HCT116 (cell line): ENCODE measurements around the gene OR2L8. TPM values are rescaled to one million over a fixed set of nuclear protein-coding genes. Genes with fewer than 3 reads are reported as not detected.

Experiments
- ATAC-seq: fragments of 200-7000 bp; cut with Tn5 transposase; 2 replicates; pipeline ENCODE4 v1.9.1; 2020; ENCODE audit warnings: mild to moderate bottlenecking, moderate library complexity
- BruUV-seq: library from RNA; stranded (reverse); fragments of 400-500 nt; replicated peaks from 2 replicates; lab custom pipeline; 2021; lab: Mats Ljungman, UMichigan
- CTCF ChIA-PET: fragments of 300-600 bp; sonication (Branson Sonifier 250); formaldehyde crosslinking; loops from one replicate; lab custom pipeline; 2021; ENCODE audit warnings: antibody characterized with exemption; lab: Charles Lee
- POLR2A ChIA-PET: fragments of 300-600, 350-600 bp; sonication (Branson Sonifier 250); formaldehyde crosslinking; loops from one replicate; lab custom pipeline; 2021; ENCODE audit warnings: antibody characterized with exemption; lab: Charles Lee
- RAD21 ChIA-PET, 2 experiments: fragments of 300-600 bp; sonication (Branson Sonifier 250); formaldehyde crosslinking; loops; one replicate each; lab custom pipeline; 2023; ENCODE audit warnings: low total read pairs in 2 of 2; ENCODE audit not compliant: uncharacterized antibody in 2 of 2, unreplicated experiment in 2 of 2, low non-redundant PET in 1 of 2; lab: Charles Lee
- DNase-seq: peaks from one replicate; pipeline ENCODE4 v3.0.0-alpha.2; 2010; ENCODE audit warnings: low read depth, low spot score
- H2AFZ ChIP-seq: fragments of 200-600 bp; shearing (Covaris generic), sonication (generic); 2 replicates; pipeline ENCODE4 v1.6.1; 2017; ENCODE audit warnings: low read depth, mixed run types, mixed read lengths, antibody characterized with exemption, low read length; ENCODE audit not compliant: poor library complexity, severe bottlenecking
- H3K27ac ChIP-seq: 2 replicates; pipeline ENCODE4 v1.5.1; 2012; ENCODE audit warnings: low read depth, low read length
- H3K27me3 ChIP-seq: fragments of 200-600 bp; sonication (generic); 2 replicates; pipeline ENCODE4 v1.6.1; 2016; ENCODE audit warnings: mixed run types, low read length, mixed read lengths; ENCODE audit not compliant: insufficient read depth
- H3K36me3 ChIP-seq, 2 experiments: fragments of 200-500 bp in 1 of 2; fragments of 200-600 bp in 1 of 2; sonication (Bioruptor generic) in 1 of 2; sonication (generic) in 1 of 2; 2 replicates each; pipeline versions ENCODE4 v1.5.1 to v1.6.1; 2014 to 2016; ENCODE audit warnings: low read length in 2 of 2, inconsistent platforms in 1 of 2, mixed read lengths in 1 of 2, mixed run types in 1 of 2; ENCODE audit not compliant: insufficient read depth in 2 of 2, control insufficient read depth in 1 of 2
- H3K4me1 ChIP-seq, 2 experiments: fragments of 200-600 bp in 1 of 2; sonication (generic) in 1 of 2; 2 replicates each; pipeline versions ENCODE4 v1.5.1 to v1.6.1; 2012 to 2017; ENCODE audit warnings: low read length in 2 of 2, inconsistent platforms in 1 of 2, mild to moderate bottlenecking in 1 of 2, mixed read lengths in 1 of 2, mixed run types in 1 of 2, moderate library complexity in 1 of 2; ENCODE audit not compliant: insufficient read depth in 2 of 2, control insufficient read depth in 1 of 2
- H3K4me2 ChIP-seq: fragments of 200-600 bp; sonication (generic); 2 replicates; pipeline ENCODE4 v1.6.1; 2017; ENCODE audit warnings: mixed run types, low read length, mixed read lengths
- H3K4me3 ChIP-seq, 2 experiments: fragments of 200-600 bp in 1 of 2; sonication (generic) in 1 of 2; replicated peaks in 1 of 2; 2 replicates each; pipeline ENCODE4 v1.5.1; 2011 to 2016; ENCODE audit warnings: low read length in 2 of 2, control low read depth in 1 of 2, low read depth in 1 of 2, mild to moderate bottlenecking in 1 of 2, mixed read lengths in 1 of 2, mixed run types in 1 of 2
- H3K79me2 ChIP-seq: fragments of 200-600 bp; sonication (generic); 2 replicates; pipeline ENCODE4 v1.6.1; 2017; ENCODE audit warnings: mild to moderate bottlenecking, mixed run types, low read length, moderate library complexity, mixed read lengths; ENCODE audit not compliant: insufficient read depth
- H3K9ac ChIP-seq: fragments of 200-600 bp; sonication (generic); 2 replicates; pipeline ENCODE4 v1.6.1; 2016; ENCODE audit warnings: low read length, mixed read lengths
- H3K9me2 ChIP-seq: fragments of 200-600 bp; sonication (generic), shearing (Covaris generic); 2 replicates; pipeline ENCODE4 v1.6.1; 2017; ENCODE audit warnings: mixed run types, mild to moderate bottlenecking, moderate library complexity; ENCODE audit not compliant: insufficient read depth
- H3K9me3 ChIP-seq, 2 experiments: fragments of 200-500 bp in 1 of 2; fragments of 200-600 bp in 1 of 2; sonication (Bioruptor generic) in 1 of 2; sonication (generic) in 1 of 2; 2 replicates each; pipeline ENCODE4 v1.6.1; 2014 to 2017; ENCODE audit warnings: low read length in 2 of 2, mixed read lengths in 2 of 2, inconsistent platforms in 1 of 2, low read depth in 1 of 2, mild to moderate bottlenecking in 1 of 2, mixed run types in 1 of 2, moderate library complexity in 1 of 2; ENCODE audit not compliant: control insufficient read depth in 1 of 2, insufficient read depth in 1 of 2
- H4K20me1 ChIP-seq: fragments of 200-600 bp; sonication (generic), shearing (Covaris generic); 2 replicates; pipeline ENCODE4 v1.6.1; 2017; ENCODE audit warnings: mixed run types, mild to moderate bottlenecking, moderate library complexity; ENCODE audit not compliant: insufficient read depth
- CBX3 ChIP-seq: IDR thresholded peaks from 2 replicates; pipeline ENCODE4 v1.6.1; 2012; ENCODE audit warnings: low read depth
- CTCF ChIP-seq, 3 experiments: fragments of 200-600 bp in 1 of 3; sonication (generic) in 1 of 3; IDR thresholded peaks in 2 of 3; conservative IDR thresholded peaks in 1 of 3; 2 replicates each; pipeline ENCODE4 v1.5.1; 2012 to 2017; ENCODE audit warnings: low read depth in 2 of 3, low read length in 2 of 3, antibody characterized with exemption in 1 of 3, borderline replicate concordance in 1 of 3, control low read depth in 1 of 3, mild to moderate bottlenecking in 1 of 3, mixed read lengths in 1 of 3, mixed run types in 1 of 3, moderate library complexity in 1 of 3; ENCODE audit not compliant: insufficient read depth in 1 of 3
- EZH2 ChIP-seq: fragments of 200-600 bp; sonication (generic); IDR thresholded peaks from 2 replicates; pipeline ENCODE4 v1.6.1; 2017; ENCODE audit warnings: antibody characterized with exemption, mixed run types
- EZH2phosphoT487 ChIP-seq: fragments of 200-600 bp; IDR thresholded peaks from 2 replicates; pipeline ENCODE4 v1.6.1; 2018; ENCODE audit warnings: antibody characterized with exemption, borderline replicate concordance
- JUND ChIP-seq: IDR thresholded peaks from 2 replicates; pipeline ENCODE4 v1.6.1; 2012
- MAX ChIP-seq: IDR thresholded peaks from 2 replicates; pipeline ENCODE4 v1.6.1; 2012
- REST ChIP-seq: IDR thresholded peaks from 2 replicates; pipeline ENCODE4 v1.6.1; 2012; ENCODE audit warnings: low read depth
- SP1 ChIP-seq: IDR thresholded peaks from 2 replicates; pipeline ENCODE4 v1.6.1; 2012; ENCODE audit warnings: low read depth
- TCF7L2 ChIP-seq: IDR thresholded peaks from 2 replicates; pipeline ENCODE4 v1.7.0; 2011; ENCODE audit warnings: borderline replicate concordance, inconsistent platforms; ENCODE audit not compliant: insufficient read depth, insufficient read length; ENCODE audit errors: extremely low read depth
- YY1 ChIP-seq: IDR thresholded peaks from 2 replicates; pipeline ENCODE4 v1.6.1; 2011; ENCODE audit warnings: low read length, low read depth, moderate library complexity, mild to moderate bottlenecking; ENCODE audit not compliant: insufficient replicate concordance; ENCODE audit errors: extremely low read depth
- ZBTB33 ChIP-seq: IDR thresholded peaks from 2 replicates; pipeline ENCODE4 v1.6.1; 2011; ENCODE audit warnings: mild to moderate bottlenecking, low read length, moderate library complexity; ENCODE audit not compliant: insufficient replicate concordance; ENCODE audit errors: extremely low read depth
- ZFX ChIP-seq: fragments of 450-650 bp; IDR thresholded peaks from 2 replicates; pipeline ENCODE4 v1.6.1; 2017
- ZNF274 ChIP-seq: fragments of 200-500 bp; sonication (Bioruptor generic); IDR thresholded peaks from 2 replicates; pipeline ENCODE4 v1.6.1; 2014; ENCODE audit warnings: mild to moderate bottlenecking, low read depth, low read length, inconsistent platforms
- intact Hi-C: fragments of 100-400 bp; cut with micrococcal nuclease; formaldehyde crosslinking; loops from 2 replicates; pipeline ENCODE4 v1.10.0; 2022
- total RNA-seq: library from RNA; stranded (reverse); gene quantifications from one replicate; pipeline ENCODE4 v1.2.1, GENCODE V29; 2021; ENCODE audit not compliant: unreplicated experiment

OR2L8 gene
- total RNA-seq, 1 experiment from 2014 or later: not detected

- TF ChIP-seq CTCF (IDR thresholded peaks at IDR 0.05 in 2 of 3, conservative IDR thresholded peaks at IDR 0.05 in 1 of 3; ENCODE audit: borderline replicate concordance in 1 of 3, insufficient read depth in 1 of 3, low read depth in 2 of 3, low read length in 2 of 3) (no peak), SP1 (no peak), EZH2 (no peak), MAX (no peak)
These were observed 28.7 kb upstream of the OR2L8 start, which contains the start of gene OR2T8 (continued) for GRCh38 chr1:247919952-247920351.

DNA sequence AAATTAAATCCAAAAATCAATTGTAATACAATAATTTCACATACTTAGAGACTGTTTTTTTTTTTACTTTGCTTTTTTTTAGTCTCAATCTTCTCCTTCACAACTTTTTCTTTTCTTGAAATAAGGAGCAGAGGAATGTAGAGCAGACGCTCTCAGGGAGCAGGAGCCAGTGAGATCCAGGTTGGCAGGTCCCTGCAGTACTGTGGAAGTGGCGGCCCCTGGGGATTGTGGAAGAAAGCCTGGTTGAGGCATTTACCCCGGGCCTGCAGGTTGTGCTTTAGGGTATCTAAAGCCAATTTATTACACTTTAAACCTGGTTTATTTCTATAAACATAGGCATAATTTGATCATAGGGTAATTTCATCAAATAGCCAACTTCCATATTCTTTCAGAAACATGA, 24.7 kb upstream of the OR2L8 start:
- no peak overlapping the region for H3K4me2 ChIP-seq
- no peaks in the 10 kb centered on the region for H3K27me3 ChIP-seq
- H3K9me3 ChIP-seq: peaks cover 0 to 23% of the 10 kb centered on the region in 2 experiments; a peak in 2 of 4 replicates
- H4K20me1 ChIP-seq: no peaks in the 10 kb centered on the region
- H3K79me2 ChIP-seq: no peaks in the 10 kb centered on the region
- no TSS peak for BruUV-seq
- H3K27ac ChIP-seq: no peak overlapping the region
- no peak overlapping the region for H2AFZ ChIP-seq
- no peaks in the 10 kb centered on the region for H3K4me1 ChIP-seq
- intact Hi-C loops: no loop called here
- no peaks in the 10 kb centered on the region for H3K9me2 ChIP-seq
- H3K9ac ChIP-seq: no peak overlapping the region
- ChIA-PET POLR2A (no interaction called here), CTCF (no interaction called here), RAD21 (no interaction called here)
- DNase-seq: no peak
- H3K36me3 ChIP-seq: no peaks in the 10 kb centered on the region
- ATAC-seq: no peak
- no peak overlapping the region for H3K4me3 ChIP-seq
- TF ChIP-seq ZNF274 (no peak), CBX3 (no peak), MAX (no peak), ZBTB33 (no peak), ZFX (no peak), JUND (no peak), EZH2phosphoT487 (no peak), CTCF (IDR thresholded peaks at IDR 0.05 in 2 of 3, conservative IDR thresholded peaks at IDR 0.05 in 1 of 3; ENCODE audit: borderline replicate concordance in 1 of 3, insufficient read depth in 1 of 3, low read depth in 2 of 3, low read length in 2 of 3) (no peak), TCF7L2 (no peak), REST (no peak), YY1 (no peak)
